ENCODE data around the gene KRTAP10-2. TPM values are rescaled to one million over a fixed set of nuclear protein-coding genes. Genes with fewer than 3 reads are reported as not detected.

Gene KRTAP10-2
- total and polyA plus RNA-seq, 2 of the 4 experiments (the other 2 are of a cell fraction): not detected

DNA sequence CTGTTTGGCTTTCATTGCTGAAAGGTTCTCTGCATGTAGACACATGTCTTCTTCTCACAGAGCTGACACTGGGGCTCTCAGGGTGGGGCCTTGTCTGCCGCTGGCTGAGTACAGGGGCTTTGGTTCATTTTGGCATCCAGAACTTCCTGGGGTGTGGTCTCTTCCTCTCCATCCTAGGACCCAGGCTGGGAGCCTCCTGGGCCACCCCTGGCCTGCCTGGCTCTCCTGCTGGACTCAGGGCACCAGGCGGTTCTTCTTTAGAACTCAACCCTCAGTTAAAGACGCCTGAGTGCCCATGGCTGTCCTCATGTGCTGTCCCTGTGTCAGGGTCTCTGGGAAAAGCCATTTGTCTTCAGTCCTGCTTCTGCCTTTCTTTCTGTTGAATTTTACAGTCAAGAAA, 34.6 kb upstream of the KRTAP10-2 start:
- Histone ChIP-seq H3K9ac (ENCODE audit: low read depth, low read length) (no peak overlapping the region), H3K27me3 (ENCODE audit: control insufficient read depth, insufficient read depth, low read length) (peaks cover 3% of the 10 kb centered on the region; the same call in 1 of the 2 replicates), H3K9me3 (ENCODE audit: control insufficient read depth, insufficient read depth, low read length) (peaks cover 3% of the 10 kb centered on the region), H4K91ac (ENCODE audit: insufficient read depth, low read depth, low read length) (no peak overlapping the region), H2AK9ac (replicated peaks; ENCODE audit: low read depth, low read length, poor library complexity) (no peak overlapping the region), H2BK5ac (ENCODE audit: low read depth, low read length, poor library complexity, severe bottlenecking) (no peak overlapping the region), H3K56ac (ENCODE audit: extremely low read depth, insufficient read depth, low read length) (no peak overlapping the region), H3K14ac (replicated peaks; ENCODE audit: low read depth, low read length) (no peak overlapping the region), H2BK120ac (ENCODE audit: low read depth, low read length) (no peak overlapping the region), H4K20me1 (ENCODE audit: insufficient read depth, low read length) (no peaks in the 10 kb centered on the region), H2BK20ac (ENCODE audit: low read depth, low read length) (no peak overlapping the region), H4K8ac (ENCODE audit: low read depth in 2 of 2, low read length in 2 of 2) (no peak overlapping the region), H2BK15ac (ENCODE audit: low read depth, low read length) (no peak overlapping the region), H3K79me1 (ENCODE audit: low read depth in 1 of 2, low read length in 2 of 2) (no peaks in the 10 kb centered on the region), H3K18ac (ENCODE audit: low read depth, low read length) (no peak overlapping the region), H4K5ac (ENCODE audit: low read depth, low read length) (no peak overlapping the region), H2AFZ (replicated peaks; ENCODE audit: low read length, poor library complexity) (no peak overlapping the region), H3K9me1 (ENCODE audit: insufficient read depth, low read length) (no peaks in the 10 kb centered on the region), H3K4me2 (ENCODE audit: low read depth, low read length) (no peak overlapping the region), H3K23ac (ENCODE audit: low read depth, low read length) (no peak overlapping the region), H2AK5ac (ENCODE audit: low read depth, low read length) (no peak overlapping the region), H3K4me1 (ENCODE audit: control insufficient read depth, insufficient read depth, low read length) (no peaks in the 10 kb centered on the region), H3K4me3 (ENCODE audit: insufficient read depth, low read depth, low read length) (no peak overlapping the region), H3K27ac (ENCODE audit: insufficient read depth, low read length) (no peak overlapping the region), H3K4ac (ENCODE audit: low read depth, low read length) (no peak overlapping the region), H3K36me3 (ENCODE audit: control insufficient read depth, insufficient read depth, low read length) (no peaks in the 10 kb centered on the region)
- BruUV-seq (replicated peaks): no TSS peak
- TF ChIP-seq BHLHE40 (IDR thresholded peaks at IDR 0.05; ENCODE audit: low read depth, low read length): no peak
- TF ChIP-seq MXI1 (IDR thresholded peaks at IDR 0.05; ENCODE audit: borderline replicate concordance, low read depth, low read length): no peak
- TF ChIP-seq CHD1 (IDR thresholded peaks at IDR 0.05; ENCODE audit: low read depth, low read length): no peak
- TF ChIP-seq CTCF (conservative IDR thresholded peaks at IDR 0.05; ENCODE audit: low read depth, low read length): no peak
- no peak for TF ChIP-seq FOS (IDR thresholded peaks at IDR 0.05; ENCODE audit: low read depth, low read length)
- no peak for TF ChIP-seq RAD21 (IDR thresholded peaks at IDR 0.05; ENCODE audit: low read length)
- TF ChIP-seq CEBPB (IDR thresholded peaks at IDR 0.05; ENCODE audit: low read depth, low read length): no peak
- TF ChIP-seq SMC3 (IDR thresholded peaks at IDR 0.05; ENCODE audit: low read depth, low read length): no peak
- TF ChIP-seq, protein P1, sequence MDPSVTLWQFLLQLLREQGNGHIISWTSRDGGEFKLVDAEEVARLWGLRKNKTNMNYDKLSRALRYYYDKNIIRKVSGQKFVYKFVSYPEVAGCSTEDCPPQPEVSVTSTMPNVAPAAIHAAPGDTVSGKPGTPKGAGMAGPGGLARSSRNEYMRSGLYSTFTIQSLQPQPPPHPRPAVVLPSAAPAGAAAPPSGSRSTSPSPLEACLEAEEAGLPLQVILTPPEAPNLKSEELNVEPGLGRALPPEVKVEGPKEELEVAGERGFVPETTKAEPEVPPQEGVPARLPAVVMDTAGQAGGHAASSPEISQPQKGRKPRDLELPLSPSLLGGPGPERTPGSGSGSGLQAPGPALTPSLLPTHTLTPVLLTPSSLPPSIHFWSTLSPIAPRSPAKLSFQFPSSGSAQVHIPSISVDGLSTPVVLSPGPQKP (IDR thresholded peaks at IDR 0.05; ENCODE audit: borderline replicate concordance, low read depth, low read length): no peak
- TF ChIP-seq RFX5 (IDR thresholded peaks at IDR 0.05; ENCODE audit: low read depth, low read length): no peak
- DNase-seq (no peak), ATAC-seq (ENCODE audit: low read depth) (no peak)
- in situ Hi-C loops (cut with MboI; ENCODE audit: low sequenced_read_pairs): no loop called here
- CTCF ChIA-PET: no interaction called here
- dilution Hi-C loops (cut with HindIII; ENCODE audit: low sequenced_read_pairs, unreplicated experiment): no loop called here
- POLR2A ChIA-PET (ENCODE audit: unreplicated experiment): no interaction called here
- intact Hi-C loops (cut with micrococcal nuclease): no loop called here
- WGBS, 2 experiments (ENCODE audit: extremely low coverage in 2 of 2, insufficient read length in 1 of 2): 17% methylated on average over 1 of the region's 3 CpGs; no CpG with 5 or more reads in 1 of the 2 experiments

Measured in IMR-90 (cell line).